PC-3 (cell line): Measurements from ENCODE around the gene XPC. TPM values are rescaled to one million over a fixed set of nuclear protein-coding genes. Genes with fewer than 3 reads are reported as not detected.

Experiments
- ATAC-seq: fragments of 200-7000 bp; cut with Tn5 transposase; 2 replicates; pipeline ENCODE4 v1.9.1; 2020; ENCODE audit warnings: mild to moderate bottlenecking, moderate library complexity
- BruUV-seq: library from RNA; stranded (reverse); fragments of 400-500 nt; replicated peaks from 2 replicates; lab custom pipeline; 2021; lab: Mats Ljungman, UMichigan
- CTCF ChIA-PET: fragments of 300-600 bp; sonication (Branson Sonifier 250); formaldehyde crosslinking; loops from one replicate; lab custom pipeline; 2022; ENCODE audit warnings: antibody characterized with exemption; lab: Charles Lee
- POLR2A ChIA-PET: fragments of 300-600 bp; sonication (Branson Sonifier 250); formaldehyde crosslinking; loops from one replicate; lab custom pipeline; 2022; ENCODE audit warnings: antibody characterized with exemption; ENCODE audit not compliant: unreplicated experiment; lab: Charles Lee
- DNase-seq: peaks from one replicate; pipeline ENCODE4 v3.0.0-alpha.2; 2015
- H2AFZ ChIP-seq: fragments of 300-600 bp; sonication (generic); 2 replicates; pipeline ENCODE4 v1.6.0; 2016; ENCODE audit warnings: antibody characterized with exemption, low read length
- H3F3A ChIP-seq: fragments of 300-600 bp; sonication (generic); one replicate; pipeline ENCODE4 v1.6.0; 2017; ENCODE audit warnings: antibody characterized with exemption, low read length, control low read depth, mild to moderate bottlenecking; ENCODE audit not compliant: unreplicated experiment
- H3K27ac ChIP-seq: fragments of 300-600 bp; sonication (generic); 2 replicates; pipeline ENCODE4 v1.5.1; 2016; ENCODE audit warnings: mild to moderate bottlenecking, low read length
- H3K27me3 ChIP-seq: fragments of 300-600 bp; sonication (generic); 2 replicates; pipeline ENCODE4 v1.6.1; 2016; ENCODE audit warnings: low read length, mixed read lengths
- H3K36me3 ChIP-seq: fragments of 300-600 bp; sonication (generic); 2 replicates; pipeline ENCODE4 v1.6.1; 2016; ENCODE audit warnings: low read depth, mixed run types, low read length, mixed read lengths
- H3K4me1 ChIP-seq: fragments of 300-600 bp; sonication (generic); 2 replicates; pipeline ENCODE4 v1.5.1; 2016; ENCODE audit warnings: low read length; ENCODE audit not compliant: insufficient read depth
- H3K4me2 ChIP-seq: fragments of 300-600 bp; sonication (generic); 2 replicates; pipeline ENCODE4 v1.6.0; 2016; ENCODE audit warnings: low read length
- H3K4me3 ChIP-seq: fragments of 300-600 bp; sonication (generic); 2 replicates; pipeline ENCODE4 v1.5.1; 2016; ENCODE audit warnings: mild to moderate bottlenecking, low read length, mixed read lengths
- H3K79me2 ChIP-seq: fragments of 300-600 bp; sonication (generic); 2 replicates; pipeline ENCODE4 v1.6.1; 2017; ENCODE audit warnings: low read length, mixed read lengths
- H3K9ac ChIP-seq: fragments of 300-600 bp; sonication (generic); 2 replicates; pipeline ENCODE4 v1.6.0; 2016; ENCODE audit warnings: mild to moderate bottlenecking, low read length
- H3K9me2 ChIP-seq: fragments of 300-600 bp; sonication (generic); replicated peaks from 2 replicates; pipeline ENCODE4 v1.6.1; 2016; ENCODE audit warnings: mixed run types, low read length, mixed read lengths
- H3K9me3 ChIP-seq: fragments of 300-600 bp; sonication (generic); 2 replicates; pipeline ENCODE4 v1.6.1; 2016; ENCODE audit warnings: low read length, mixed read lengths
- H4K20me1 ChIP-seq: fragments of 300-600 bp; sonication (generic); 2 replicates; pipeline ENCODE4 v1.6.1; 2016; ENCODE audit warnings: low read length, mixed read lengths
- CTCF ChIP-seq: fragments of 300-600 bp; sonication (generic); conservative IDR thresholded peaks from 2 replicates; pipeline ENCODE4 v1.5.1; 2017; ENCODE audit warnings: antibody characterized with exemption, low read depth, mild to moderate bottlenecking, low read length
- EZH2 ChIP-seq: fragments of 300-600 bp; sonication (generic); IDR thresholded peaks from one replicate; pipeline ENCODE4 v1.6.1; 2017; ENCODE audit warnings: antibody characterized with exemption, mild to moderate bottlenecking, low read length; ENCODE audit not compliant: unreplicated experiment
- EZH2phosphoT487 ChIP-seq: fragments of 300-600 bp; sonication (generic); IDR thresholded peaks from 2 replicates; pipeline ENCODE4 v1.6.1; 2018; ENCODE audit warnings: mild to moderate bottlenecking, antibody characterized with exemption, low read length, borderline replicate concordance
- intact Hi-C: fragments of 100-400 bp; cut with micrococcal nuclease; formaldehyde crosslinking; loops from 2 replicates; pipeline ENCODE4 v1.9.0; 2023
- total RNA-seq: library from RNA; depleted of rRNA; stranded (reverse); fragments of >200 nt; gene quantifications from 2 replicates; pipeline ENCODE4 v1.2.3, GENCODE V29; 2014

XPC gene
- total RNA-seq, 1 experiment from 2014 or later: 24.3 TPM

- Histone ChIP-seq H3K9me2 (no peaks in the 10 kb centered on the region), H2AFZ (no peak overlapping the region), H3K4me3 (no peak overlapping the region), H4K20me1 (no peaks in the 10 kb centered on the region), H3K4me1 (no peaks in the 10 kb centered on the region), H3K79me2 (no peaks in the 10 kb centered on the region), H3K4me2 (no peak overlapping the region), H3K27ac (no peak overlapping the region), H3K36me3 (no peaks in the 10 kb centered on the region), H3K9me3 (no peaks in the 10 kb centered on the region), H3K9ac (no peak overlapping the region), H3K27me3 (no peaks in the 10 kb centered on the region), H3F3A (no peaks in the 10 kb centered on the region)
- intact Hi-C loops: loop anchor here (10.0 kb wide), 1 partner anchor 158 kb away; no protein-coding TSS in a partner anchor
- ChIA-PET POLR2A (no interaction called here), CTCF (no interaction called here)
- ATAC-seq: 0 out of 2 replicates have a peak, but pooled peaks have one; percentile 31
- no peak for TF ChIP-seq EZH2phosphoT487
- peak; percentile 28; the same call in 1 of the 2 replicates for TF ChIP-seq CTCF
- no TSS peak for BruUV-seq
- no peak for DNase-seq
Observed at GRCh38 chr3:14206548-14207177, 28.3 kb upstream of the XPC start.

- ChIA-PET CTCF (interaction anchor here (0.7 to 2.1 kb wide), 4 partner anchors 19 to 165 kb away, joined by 3 to 15 read pairs (median 12); no protein-coding TSS in a partner anchor), POLR2A (interaction anchor here (0.6 kb wide), 1 partner anchor 11 kb away, joined by 3 read pairs; no protein-coding TSS in a partner anchor)
- Histone ChIP-seq H3F3A (no peaks in the 10 kb centered on the region), H3K27me3 (no peaks in the 10 kb centered on the region), H3K9me3 (no peaks in the 10 kb centered on the region), H3K4me1 (no peaks in the 10 kb centered on the region), H3K4me2 (no peak overlapping the region), H2AFZ (no peak overlapping the region), H3K9ac (no peak overlapping the region), H3K27ac (no peak overlapping the region), H3K36me3 (0 out of 2 replicates have a peak, but pooled peaks cover 3% of the 10 kb centered on the region), H3K4me3 (no peak overlapping the region), H4K20me1 (no peaks in the 10 kb centered on the region; the same call in 1 of the 2 replicates), H3K9me2 (no peaks in the 10 kb centered on the region), H3K79me2 (no peaks in the 10 kb centered on the region)
- intact Hi-C loops: loop anchor here (5.0 to 10.0 kb wide), 2 partner anchors 160 to 578 kb away; no protein-coding TSS in a partner anchor
- no peak for ATAC-seq
- BruUV-seq: no TSS peak
- TF ChIP-seq CTCF: no peak
- no peak for TF ChIP-seq EZH2phosphoT487
- no peak for TF ChIP-seq EZH2
- no peak for DNase-seq
Observed at GRCh38 chr3:14204515-14205284, 26.3 kb upstream of the XPC start.
